AG09319 (cell line): ENCODE results near the gene OR4P4.

Experiments used
- DNase-seq: peaks from one replicate; pipeline ENCODE4 v3.0.0-alpha.2; 2010; ENCODE audit warnings: low read depth; ENCODE audit errors: extremely low read depth
- TF ChIP-seq, protein P1 (sequence below): IDR thresholded peaks from 2 replicates; pipeline ENCODE4 v1.5.1; 2011; ENCODE audit warnings: low read depth, mild to moderate bottlenecking, inconsistent platforms, low read length, moderate library complexity

The OR4P4 gene

GRCh38 chr11:55634813-55635212 is at the start of gene OR4P4:
Gene OR4P4 (plus strand): TSS chr11:55635113.
- TF ChIP-seq, protein P1, sequence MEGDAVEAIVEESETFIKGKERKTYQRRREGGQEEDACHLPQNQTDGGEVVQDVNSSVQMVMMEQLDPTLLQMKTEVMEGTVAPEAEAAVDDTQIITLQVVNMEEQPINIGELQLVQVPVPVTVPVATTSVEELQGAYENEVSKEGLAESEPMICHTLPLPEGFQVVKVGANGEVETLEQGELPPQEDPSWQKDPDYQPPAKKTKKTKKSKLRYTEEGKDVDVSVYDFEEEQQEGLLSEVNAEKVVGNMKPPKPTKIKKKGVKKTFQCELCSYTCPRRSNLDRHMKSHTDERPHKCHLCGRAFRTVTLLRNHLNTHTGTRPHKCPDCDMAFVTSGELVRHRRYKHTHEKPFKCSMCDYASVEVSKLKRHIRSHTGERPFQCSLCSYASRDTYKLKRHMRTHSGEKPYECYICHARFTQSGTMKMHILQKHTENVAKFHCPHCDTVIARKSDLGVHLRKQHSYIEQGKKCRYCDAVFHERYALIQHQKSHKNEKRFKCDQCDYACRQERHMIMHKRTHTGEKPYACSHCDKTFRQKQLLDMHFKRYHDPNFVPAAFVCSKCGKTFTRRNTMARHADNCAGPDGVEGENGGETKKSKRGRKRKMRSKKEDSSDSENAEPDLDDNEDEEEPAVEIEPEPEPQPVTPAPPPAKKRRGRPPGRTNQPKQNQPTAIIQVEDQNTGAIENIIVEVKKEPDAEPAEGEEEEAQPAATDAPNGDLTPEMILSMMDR, result no peak

DNA sequence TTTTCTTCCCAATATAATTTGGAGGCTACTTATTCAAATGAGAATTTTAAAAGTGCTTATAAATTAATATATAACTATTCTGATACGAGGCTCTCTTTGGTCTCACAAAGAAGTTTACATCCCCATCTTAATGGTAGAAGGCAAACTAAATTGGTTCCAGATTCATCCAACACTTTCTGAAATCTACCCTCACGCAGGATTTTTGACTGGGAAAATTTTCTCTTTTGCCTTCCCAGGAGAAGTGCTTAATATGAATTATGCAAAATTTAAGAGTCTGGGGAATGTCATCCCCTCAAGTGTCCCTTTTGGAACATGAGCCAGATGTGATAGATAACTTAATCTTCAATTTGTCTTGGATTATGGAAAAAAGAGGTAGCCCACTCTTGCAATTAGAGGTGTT is 27.4 kb upstream of the OR4P4 start, which contains the start of gene OR4C11:
TSS of gene OR4C11 (minus strand) at position 101 of the 400 bp plus-strand sequence. CDS start 3,272 bp downstream, outside the sequence.
- no peak for DNase-seq
- TF ChIP-seq, protein P1, result no peak

More at GRCh38 chr11:55634813-55635212, at the start of gene OR4P4:
- DNase-seq, result no peak

DNA sequence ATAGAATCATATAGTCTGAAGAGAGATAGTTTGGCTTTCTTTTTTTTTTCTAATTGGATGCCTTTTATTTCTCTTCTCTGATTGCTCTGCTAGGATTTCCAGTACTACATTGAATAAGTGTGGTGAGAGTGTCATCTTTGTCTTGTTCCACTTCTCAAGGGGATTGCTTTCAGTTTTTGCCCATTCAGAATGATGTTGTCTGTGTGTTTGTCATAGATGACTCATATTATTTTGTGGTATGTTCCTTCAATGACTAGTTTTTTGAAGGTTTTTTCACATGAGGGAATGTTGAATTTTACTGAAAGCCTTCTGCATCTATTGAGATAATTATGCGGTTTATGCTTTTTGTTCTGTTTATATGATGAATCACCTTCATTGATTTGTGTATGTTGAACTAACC is 10.4 kb upstream of the OR4P4 start:
- TF ChIP-seq, protein P1, result no peak

DNA sequence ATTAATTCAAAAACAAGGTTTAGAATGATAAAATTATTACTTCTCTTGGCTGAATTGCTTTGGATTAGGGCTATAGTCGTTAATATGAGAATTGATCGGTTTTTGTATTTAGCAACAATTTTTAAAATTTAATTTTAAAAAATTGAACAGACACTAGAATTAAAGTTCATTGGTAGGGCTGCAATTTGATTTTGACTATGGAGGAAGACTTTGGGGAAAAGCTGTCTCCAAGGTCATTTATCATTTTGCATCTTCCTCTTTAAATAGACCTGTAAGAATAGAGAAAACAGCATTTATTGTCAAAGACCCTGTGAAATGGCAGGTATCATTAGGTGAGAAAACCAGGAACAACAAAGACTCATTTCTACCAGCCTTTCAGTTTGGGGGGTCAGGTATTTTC is 13.1 kb downstream of the OR4P4 start, which contains the start of gene OR4S2:
TSS of gene OR4S2 (plus strand) at position 301 of the 400 bp plus-strand sequence. CDS start 2,577 bp downstream, outside the sequence.
- no peak for DNase-seq
- TF ChIP-seq, protein P1, result no peak

More for the DNA sequence above, 10.4 kb upstream of the OR4P4 start:
- no peak for DNase-seq

GRCh38 chr11:55652560-55652959 is 17.6 kb downstream of the OR4P4 start:
- TF ChIP-seq, protein P1, result no peak
- DNase-seq, result no peak

DNA sequence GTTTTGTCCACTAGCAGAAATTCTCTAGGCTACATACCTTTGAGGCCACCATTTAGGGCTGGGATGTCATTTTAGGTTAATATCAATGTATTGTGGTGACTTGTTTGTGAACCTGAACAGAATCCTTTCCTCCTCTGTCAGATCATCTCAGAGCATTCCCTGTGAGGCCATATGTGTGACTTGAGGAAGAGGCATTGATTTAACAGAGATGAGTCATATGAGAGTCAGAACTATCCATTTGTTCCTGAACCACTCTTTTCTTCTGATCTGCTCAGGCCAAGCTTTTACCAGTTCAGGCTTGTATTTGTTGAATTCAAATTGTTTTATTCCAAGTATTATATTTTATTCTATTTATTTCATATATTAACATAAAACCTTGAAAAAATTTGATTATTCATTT is 20.2 kb downstream of the OR4P4 start:
- TF ChIP-seq, protein P1, result no peak
- DNase-seq, result no peak

GRCh38 chr11:55658031-55658573 is 23.2 kb downstream of the OR4P4 start:
- TF ChIP-seq, protein P1, result no peak
- no peak for DNase-seq
